Ureter (tissue), 1 donor: ENCODE results near the gene KRT84. TPM values are rescaled to one million over a fixed set of nuclear protein-coding genes. Genes with fewer than 3 reads are reported as not detected.

ENCODE experiments used
- DNase-seq: peaks from one replicate; pipeline ENCODE4 v3.0.0-alpha.2; 2020; ENCODE audit warnings: low spot score
- total RNA-seq: library from RNA; stranded (reverse); gene quantifications from one replicate; pipeline ENCODE4 v1.2.4, GENCODE V29; 2023
- donor health status: DM: yes; HTN: yes; CAD: no.

KRT84 gene
- total RNA-seq, 1 donor from 2014 or later = not detected

DNA sequence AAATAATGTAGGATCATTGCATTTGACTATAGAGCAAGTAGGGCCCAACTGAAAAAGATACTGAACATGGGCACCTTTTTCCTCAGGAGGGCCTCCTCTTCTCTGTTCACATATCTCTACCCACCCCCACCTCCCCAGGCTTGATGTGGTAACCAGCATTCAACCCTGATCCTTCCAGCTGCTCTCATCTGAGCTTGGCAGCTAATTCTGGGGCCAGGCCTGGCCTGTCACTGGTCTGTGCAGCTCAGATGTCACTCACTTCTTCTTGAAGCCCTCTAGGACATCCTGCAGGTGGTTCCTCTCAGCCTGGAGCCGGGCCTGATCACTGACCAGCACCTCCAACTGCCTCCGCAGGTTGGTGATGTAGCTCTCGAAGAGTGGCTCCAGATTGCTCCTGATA is 2.1 kb downstream of the KRT84 start:
- DNase-seq = no peak

DNA sequence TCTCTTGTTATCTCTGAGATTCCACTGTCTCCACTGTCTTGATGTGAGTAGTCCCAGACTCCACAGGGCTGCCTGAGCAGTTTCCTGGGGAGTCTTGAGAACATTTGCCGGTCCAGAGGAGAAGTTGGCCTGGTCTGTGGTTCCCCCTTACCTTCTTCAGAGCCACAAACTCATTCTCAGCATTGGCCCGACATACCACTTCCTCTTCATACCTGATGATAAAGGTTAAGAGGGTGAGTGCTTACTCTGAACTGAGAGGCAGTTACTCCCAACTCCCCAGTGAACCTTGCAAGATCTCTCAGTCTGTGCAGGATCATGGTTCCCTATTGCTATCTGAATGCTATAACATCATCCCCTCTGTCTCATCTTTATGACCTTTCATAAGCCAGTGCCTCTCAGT is 2.6 kb downstream of the KRT84 start:
- no peak for DNase-seq

DNA sequence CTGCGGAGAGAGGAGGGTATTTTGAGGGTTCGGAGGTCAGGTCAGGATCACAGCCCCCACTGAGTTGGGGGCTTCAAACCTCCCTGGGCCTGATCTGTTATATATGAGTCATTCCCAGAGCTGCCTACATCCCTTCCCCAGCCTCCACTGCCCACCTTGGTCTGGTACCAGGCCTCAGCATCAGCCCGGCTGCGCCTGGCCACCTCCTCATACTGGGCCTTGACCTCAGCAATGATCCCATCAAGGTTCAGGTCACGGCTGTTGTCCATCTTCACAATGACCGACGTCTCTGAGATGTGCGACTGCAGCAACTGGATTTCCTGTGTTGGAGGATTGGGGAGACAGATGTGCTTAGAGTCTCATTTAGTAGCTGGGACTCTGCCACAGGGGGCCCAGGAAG is 4.2 kb downstream of the KRT84 start:
- DNase-seq = no peak

DNA sequence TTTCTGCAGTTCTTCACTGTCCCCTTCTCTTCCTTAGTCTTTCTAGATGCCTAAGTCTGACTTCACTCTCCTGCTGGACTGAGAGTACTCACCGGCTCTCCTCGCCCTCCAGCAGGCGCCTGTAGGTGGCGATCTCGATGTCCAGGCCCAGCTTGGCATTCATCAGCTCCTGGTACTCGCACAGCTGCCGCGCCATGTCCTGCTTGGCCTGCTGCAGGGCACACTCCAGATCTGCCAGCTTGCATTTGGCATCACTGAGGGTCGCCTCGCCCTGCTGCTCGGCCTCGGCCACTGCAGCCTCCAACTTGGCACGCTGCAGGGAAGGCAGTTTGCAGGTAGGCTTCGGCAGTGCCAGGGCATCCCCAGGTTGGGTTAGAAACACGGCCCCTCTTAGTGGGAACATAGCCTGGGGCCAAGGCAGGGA is 5.2 kb downstream of the KRT84 start:
- DNase-seq = no peak

DNA sequence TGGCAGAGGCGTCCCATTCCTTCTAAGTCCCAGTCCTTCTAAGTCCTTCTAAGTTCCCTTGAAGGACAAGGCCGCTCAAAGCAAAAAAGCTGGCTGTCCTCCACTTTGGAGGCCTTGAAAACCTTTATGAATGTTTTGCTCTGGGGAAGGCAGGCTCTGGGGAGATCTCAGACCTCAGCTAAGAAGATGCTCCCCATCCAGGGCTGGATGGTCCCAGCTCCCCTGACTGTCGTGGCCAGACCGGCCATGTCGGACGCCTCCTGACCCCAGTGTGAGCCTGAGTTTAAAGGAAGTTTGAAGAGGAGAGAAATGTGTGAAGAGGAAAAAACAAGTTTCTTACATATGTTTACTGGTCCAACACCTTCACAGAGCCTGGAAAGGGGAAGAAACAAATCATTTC is 5.9 kb downstream of the KRT84 start:
- DNase-seq = no peak

DNA sequence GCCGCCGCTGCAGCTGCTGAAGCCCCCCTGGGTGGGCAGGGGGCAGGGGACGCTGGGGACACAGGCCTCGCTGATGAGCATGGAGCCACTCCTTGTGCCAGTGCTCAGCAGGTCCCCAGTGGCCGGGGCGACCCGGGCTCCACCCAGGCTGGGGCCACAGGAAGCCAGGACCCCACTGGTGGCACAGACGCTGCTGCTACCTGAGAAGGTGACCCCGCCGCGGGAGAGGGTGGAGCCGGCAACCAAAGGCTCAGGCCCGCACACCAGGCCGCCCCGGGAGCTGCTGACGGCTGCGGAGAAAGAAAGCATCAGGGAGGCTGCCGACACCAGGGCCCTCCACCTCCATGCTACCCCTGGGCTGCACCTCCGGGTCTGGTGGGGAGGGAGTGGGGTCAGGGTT is 7.4 kb downstream of the KRT84 start:
- DNase-seq = no peak

DNA sequence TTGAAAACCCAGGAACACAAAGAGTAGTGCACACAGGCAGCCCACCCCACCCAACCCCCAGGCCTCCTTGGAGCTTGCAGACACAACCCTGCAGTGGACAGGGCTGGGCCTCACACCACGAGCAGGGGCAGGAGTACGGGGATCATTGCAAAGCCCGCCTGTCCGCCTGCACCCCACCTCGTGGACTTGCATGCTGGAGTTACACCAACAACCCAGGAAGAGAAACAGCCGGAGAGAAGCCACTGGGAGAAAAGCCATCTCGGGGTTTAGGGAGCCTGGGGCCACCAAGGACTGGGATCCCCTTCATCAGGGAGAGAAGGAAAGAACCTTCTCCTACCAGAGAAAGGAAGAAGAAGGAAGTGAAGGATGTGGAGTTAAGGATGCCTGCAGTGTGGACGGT is 8.2 kb downstream of the KRT84 start:
- no peak for DNase-seq

DNA sequence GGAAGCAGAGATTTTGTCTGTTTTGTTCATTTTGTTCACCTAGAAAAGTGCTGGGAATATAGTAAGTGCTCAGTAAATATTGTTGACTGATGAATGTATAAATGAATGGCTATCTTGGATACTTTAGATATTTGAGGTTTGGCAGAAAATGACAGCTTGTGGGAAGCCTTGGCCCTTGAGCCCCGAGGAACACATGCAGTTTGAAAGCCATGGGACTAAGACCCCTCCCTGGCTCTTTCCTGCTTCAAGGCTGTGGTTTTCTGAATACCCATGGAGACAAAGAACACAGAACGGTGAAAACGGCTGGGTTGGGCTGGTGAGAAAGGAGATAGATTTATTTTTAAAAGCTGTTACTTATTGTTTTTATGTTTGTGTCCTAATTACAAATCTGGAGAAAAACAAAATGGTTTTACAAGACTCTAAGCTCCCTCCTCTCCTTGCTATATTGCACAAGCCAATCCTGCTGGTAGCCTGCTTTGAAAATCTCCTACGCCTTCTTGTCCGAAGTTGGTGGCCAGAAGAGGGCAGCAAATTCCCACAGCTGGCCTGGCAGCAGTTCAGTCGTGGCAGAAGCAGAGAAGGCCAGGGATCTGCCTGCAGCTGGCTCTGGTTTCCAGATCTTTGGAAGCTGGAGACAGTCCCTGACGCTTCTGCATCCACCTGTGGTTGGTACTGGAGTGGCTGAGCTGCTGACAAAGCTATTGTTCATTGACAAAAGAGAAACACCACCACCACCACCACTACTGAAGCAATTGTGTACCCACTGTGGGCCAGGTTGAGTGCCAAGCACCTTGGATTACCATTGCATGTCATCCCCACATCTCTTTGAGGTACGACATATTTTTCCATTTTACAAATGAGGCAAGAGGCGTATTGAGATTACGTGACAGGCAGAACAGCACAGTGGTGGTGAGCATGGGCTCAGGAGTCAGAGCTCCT is 13.0 kb downstream of the KRT84 start:
- DNase-seq = peak; percentile 89

DNA sequence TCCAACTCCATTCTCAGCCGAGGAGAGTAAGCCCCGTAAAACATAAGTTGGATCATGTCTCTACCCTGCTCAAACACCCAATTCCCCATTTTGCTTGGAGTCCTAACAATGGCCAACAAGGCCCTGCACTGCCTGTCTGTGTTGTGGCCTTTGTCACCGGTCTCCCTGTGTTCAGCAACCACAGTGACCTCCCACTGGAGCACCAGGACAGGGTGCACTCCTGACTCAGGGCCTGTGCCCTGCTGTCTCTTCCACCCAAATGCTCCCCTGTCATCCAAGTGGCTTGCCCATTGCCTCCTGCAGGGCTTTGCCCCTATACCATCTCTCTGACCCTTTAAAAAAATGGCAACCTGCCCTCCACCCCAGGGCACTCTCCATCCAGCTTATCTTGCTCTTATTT is 13.7 kb downstream of the KRT84 start:
- no peak for DNase-seq

DNA sequence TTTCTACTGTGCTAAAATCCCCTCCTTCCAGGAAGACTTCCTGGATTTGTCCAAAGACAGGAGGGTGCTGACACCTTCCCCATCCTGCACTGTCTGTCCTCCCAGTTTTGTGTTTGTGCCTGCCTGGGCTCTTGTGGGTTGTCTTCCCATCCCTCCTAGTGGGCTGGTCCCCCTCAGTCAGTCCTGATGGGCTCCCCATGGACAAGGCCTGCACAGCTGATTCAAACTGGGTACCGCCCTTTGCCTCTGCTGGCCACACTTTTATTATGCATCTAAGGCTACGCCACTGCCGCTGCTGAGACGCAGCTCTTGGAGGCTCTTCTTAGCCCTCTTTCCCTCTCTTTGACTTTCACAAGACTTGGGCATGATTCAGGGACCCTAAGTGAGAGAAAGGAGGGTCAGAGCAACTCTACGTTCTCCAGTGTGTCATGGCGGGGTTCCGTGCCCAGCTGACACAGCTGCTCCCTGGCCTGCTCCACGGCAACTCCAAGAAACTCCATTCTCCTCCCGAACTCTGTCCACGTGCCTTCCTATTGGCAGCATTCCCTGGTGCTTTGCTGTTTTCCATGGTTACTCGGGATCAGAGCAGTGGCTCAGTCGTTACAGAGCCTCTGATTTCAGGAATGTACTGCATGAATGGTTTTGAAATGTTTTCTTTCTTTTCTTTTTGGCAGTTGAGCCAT is 14.4 kb downstream of the KRT84 start:
- peak; percentile 65 for DNase-seq

DNA sequence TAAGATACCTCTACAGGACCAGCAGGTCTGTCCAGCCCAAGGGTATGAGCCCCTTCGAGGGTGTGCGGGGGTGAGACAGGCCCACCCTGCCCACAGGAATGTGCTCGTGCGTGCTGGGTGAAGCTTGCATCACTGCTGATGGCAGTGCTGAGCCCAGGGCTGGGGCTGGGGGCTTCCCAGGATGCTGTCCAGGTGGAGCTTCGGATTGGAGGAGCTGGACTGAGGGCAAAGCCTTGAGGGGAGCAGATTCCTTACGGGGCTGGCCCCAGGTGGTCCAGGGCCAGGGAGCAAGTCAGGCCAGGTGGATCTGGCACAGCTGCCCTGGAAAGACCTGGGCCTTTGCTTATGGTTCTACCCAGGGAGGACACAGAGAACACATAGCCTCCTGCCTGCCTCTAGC is 15.6 kb downstream of the KRT84 start:
- no peak for DNase-seq

DNA sequence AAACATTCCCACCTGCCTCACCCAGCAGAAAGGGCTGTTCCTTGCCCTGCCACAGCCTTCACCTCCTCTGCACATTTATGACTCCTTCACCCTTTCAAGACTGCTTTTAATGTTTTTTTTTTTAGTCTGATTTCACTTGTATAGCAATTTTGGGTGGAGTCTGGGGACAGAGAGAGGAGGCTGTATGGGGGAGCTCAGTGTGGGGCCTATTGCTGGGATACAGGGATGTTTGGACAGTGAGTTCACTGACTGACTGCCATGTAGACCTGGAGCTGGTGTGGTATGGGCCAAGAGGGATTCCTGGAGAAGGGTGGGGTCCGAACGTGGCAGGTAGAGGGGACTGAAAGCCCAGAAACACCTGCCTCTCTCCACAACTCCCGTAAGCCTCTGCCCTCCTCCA is 16.2 kb downstream of the KRT84 start:
- DNase-seq = no peak

DNA sequence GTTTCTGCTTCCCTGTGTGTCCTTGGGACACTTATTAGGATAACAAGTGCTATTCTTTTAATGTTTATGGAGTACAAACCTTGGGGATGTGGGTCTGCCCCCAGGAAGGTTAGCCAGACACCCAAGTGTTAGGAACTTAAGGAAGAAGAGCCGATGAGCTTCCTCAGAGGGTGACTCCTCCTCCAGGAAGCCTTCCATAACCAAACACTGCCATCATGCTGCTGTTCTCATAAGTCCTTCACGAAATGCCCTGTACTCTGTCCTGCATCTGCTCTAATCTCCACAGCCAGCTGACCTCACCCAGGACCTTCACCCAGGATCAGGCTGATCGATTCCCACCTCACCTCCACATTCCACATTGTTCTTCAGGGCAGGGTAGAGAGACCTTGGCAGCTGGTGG is 16.9 kb downstream of the KRT84 start:
- DNase-seq = no peak

DNA sequence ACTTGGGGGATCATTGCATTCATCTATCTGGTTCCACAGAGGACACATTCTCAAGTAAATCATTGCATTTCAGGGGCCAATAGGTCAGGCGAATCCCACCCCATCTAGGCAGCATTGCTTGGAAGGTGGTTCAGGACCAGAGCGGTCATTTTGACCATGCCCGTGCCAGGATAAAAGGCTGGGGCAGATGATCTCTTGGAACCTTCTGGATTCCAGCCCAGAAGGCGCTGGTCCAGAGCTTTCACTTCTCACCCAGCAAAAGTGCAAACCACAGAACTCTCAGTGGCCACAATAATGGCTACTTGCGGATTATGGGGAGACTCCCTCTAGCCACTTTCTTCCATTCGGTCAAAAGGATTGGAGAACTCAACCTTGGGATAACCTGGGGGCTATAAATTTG is 17.6 kb downstream of the KRT84 start:
- no peak for DNase-seq

DNA sequence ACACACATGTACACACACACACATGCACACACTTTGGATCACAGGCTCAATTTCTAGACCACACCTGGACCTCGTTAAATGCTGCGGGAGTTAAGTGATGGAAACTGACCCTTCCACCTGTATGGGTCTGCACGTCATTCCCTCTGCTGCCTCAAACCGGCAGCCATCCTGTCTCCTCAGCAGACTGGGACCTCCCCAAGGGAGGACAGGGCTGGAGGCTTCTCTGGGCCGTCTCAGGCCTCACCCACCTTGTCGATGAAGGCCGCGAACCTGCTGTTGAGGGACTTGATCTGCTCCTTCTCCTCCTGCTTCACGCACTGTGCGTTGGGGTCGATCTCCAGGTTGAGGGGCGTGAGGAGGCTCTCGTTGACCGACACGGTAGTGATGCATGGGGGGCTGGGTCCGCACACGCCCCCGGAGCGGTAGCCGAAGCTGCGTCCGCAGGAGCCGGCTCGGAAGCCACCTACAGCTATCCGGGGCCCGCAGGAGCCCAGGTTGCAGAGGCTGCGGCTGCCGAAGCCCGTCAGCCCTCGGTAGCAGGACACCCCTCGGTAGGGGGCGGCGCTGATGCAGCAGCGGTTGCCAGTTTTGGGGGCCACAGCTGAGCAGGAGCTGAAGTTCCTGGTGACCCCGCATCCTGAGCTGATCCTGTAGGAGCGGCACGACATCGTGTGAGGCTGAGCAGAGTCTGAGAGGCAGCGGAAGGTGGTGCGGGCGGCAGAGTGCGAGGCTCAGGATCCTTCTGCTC is 18.5 kb downstream of the KRT84 start, which contains the start of gene KRT85:
TSS of gene KRT85 (minus strand) at position 744 of the 748 bp plus-strand sequence. CDS start at position 668, 76 bp downstream.
- DNase-seq = no peak

DNA sequence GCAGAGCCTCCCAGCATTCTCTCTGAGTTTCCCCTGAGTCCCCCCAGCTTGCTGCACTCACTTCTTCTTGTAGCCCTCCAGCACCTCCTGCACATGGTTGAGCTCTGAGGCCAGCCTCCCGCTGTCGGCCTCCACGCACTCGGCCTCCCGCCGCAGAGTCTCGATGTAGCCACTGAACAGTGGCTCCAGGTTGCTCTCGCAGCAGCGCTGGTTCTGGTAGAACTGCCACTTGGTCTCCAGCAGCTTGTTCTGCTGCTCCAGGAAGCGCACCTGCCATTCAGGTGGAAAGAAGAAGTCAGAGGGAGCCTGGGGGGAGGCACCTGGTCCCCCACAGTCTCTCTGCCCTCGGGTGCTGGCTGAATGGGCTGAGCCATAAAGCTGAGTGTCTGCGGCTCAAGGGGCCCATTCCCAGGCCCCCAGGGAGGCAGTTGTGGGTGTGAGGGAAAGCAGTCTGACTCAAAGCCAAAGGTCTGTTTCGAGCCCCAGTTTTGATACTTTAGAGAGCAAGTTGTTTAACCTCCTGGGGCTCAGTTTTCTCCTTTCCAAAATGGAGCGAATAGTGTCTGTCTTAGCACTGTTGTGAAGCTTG is 20.5 kb downstream of the KRT84 start:
- DNase-seq = no peak

DNA sequence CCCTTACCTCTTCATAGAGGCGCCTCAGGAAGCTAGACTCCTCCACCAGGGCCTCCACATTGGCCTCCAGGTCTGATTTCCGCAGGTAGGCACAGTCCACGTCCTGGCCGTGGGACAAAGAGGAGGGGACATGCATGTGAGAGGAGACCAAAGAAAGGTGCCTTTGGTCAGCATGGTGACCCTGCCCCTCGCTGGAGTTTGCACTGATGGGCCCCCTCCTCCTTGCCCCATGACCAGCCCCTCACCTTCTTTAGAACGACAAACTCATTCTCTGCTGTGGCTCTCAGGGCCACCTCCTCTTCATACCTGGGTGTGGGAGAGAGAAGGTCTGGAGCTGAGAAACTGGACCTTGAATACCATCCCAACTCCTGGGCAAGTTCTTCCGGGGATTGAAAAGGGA is 21.4 kb downstream of the KRT84 start:
- DNase-seq = no peak

DNA sequence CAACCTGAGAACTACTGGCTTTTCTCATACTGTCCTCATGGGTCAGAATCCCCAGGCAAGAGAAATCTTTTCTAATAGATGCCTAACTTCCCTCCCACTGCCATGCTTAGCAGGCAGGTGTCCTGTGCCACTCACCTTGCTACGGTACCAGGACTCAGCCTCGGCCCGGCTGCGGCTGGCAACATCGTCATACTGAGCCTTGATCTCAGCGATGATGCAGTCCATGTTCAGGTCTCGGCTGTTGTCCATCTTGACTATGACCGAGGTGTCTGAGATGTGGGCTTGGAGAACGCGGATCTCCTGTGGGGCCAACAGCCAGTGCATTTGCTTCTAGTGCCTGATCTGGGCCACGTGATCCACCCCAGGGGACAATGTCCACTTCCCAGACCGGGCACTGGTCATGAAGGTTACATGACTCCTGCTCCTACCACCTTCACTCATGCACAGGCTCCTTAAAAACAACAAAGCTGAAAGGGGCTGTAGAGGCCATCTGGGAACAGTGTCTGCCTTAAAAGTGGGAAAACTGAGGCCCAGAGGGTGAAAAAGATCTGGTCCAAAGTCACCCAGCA is 22.3 kb downstream of the KRT84 start:
- DNase-seq = no peak

DNA sequence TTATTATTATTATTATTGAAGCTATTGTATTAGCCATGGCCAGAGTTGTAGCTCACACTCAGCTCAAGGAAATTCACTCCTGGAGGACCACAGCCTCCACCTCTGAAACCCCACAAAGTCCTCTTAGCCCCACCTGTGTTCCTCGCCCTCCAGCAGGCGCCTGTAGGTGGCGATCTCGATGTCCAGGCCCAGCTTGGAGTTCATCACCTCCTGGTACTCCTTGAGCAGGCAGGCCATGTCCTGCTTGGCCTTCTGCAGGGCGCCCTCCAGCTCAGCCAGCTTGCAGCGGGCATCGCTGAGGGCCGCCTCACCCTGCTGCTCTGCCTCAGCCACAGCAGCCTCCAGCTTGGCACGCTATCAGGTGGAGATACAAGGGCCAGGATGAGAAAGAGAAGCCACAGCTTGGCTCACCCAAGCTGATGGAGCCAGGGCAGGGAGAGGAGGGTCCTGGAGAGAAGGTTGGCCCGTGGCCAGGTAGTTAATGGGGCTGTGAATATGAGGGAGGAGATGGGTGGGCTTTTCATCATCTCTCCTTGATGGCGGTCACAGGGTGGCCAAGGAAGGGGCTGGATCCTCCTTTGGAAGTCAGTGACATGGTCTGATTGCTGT is 23.2 kb downstream of the KRT84 start:
- no peak for DNase-seq

DNA sequence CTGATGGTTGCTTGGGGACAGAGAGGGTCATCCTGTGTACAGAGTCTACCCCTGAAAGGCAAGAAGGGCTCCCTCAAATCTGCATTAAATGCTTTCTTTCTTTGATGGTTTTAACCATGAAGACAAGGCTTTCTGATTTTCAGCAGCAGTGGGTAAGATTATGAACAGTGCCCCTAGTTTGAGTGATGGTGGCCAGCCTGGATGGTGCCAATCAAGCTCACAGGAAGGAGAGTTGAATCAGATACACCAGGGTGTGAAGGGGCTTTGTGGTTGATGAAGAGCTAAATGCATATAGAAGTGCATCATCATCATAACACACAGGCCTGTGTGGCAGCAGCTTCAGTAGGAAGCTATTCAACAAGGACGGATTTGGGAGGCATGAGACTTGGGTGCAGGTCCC is 23.9 kb downstream of the KRT84 start:
- DNase-seq = no peak

DNA sequence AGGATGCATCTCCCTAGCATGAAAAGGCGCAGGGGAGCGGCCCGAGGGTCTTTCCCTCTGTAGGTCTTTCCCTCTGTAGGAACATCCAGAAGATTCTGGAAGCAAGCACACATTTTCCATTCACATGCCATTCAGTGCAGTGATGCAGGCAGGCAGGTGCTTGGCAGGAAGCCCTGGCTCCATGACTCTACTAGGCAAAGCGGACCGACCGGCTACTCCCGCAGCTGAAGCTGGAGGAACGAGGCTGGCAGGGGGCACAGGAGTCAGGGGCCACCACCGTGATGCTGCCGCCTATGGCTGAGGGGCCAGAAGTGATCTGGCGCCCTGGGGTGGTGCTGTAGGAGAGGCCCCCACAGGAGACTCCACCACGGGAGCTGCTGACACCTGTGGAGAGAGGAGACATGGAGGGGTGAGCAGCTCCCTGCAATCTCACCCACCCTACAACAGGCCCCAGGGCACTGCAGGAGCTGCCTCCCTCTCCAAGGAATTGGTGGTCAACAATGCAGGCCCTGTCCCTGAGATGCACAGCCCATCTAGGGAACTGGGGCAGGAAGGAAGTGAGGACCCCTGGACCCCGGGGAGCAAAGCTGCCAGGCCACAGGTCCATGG is 24.7 kb downstream of the KRT84 start:
- peak; percentile 58 for DNase-seq
